Measurements from ENCODE around the gene DCTN5.
"Not testable (repeated sequence)": the region's sequence is repeated elsewhere in the genome, so short reads cannot be mapped to it uniquely, and the experiment has no call there.

Gene DCTN5

GRCh38 chr16:23691483-23692189, 50.4 kb downstream of the DCTN5 start:
- in situ Hi-C loops (cut with MboI; ENCODE audit: low sequenced_read_pairs) = no loop called here

GRCh38 chr16:23692190-23692837, 51.0 kb downstream of the DCTN5 start:
- in situ Hi-C loops (cut with MboI; ENCODE audit: low sequenced_read_pairs) = no loop called here

GRCh38 chr16:23694265-23694643, 53.0 kb downstream of the DCTN5 start:
- in situ Hi-C loops (cut with MboI; ENCODE audit: low sequenced_read_pairs) = no loop called here

GRCh38 chr16:23694644-23695373, 53.5 kb downstream of the DCTN5 start:
- in situ Hi-C loops (cut with MboI; ENCODE audit: low sequenced_read_pairs) = no loop called here

- in situ Hi-C loops (cut with MboI; ENCODE audit: low sequenced_read_pairs) = no loop called here
Measured at GRCh38 chr16:23695756-23696155, 54.5 kb downstream of the DCTN5 start.

GRCh38 chr16:23699100-23699499, 57.8 kb downstream of the DCTN5 start:
- in situ Hi-C loops (cut with MboI; ENCODE audit: low sequenced_read_pairs) = no loop called here

- in situ Hi-C loops (cut with MboI; ENCODE audit: low sequenced_read_pairs) = no loop called here
Measured at GRCh38 chr16:23700093-23700492, 58.8 kb downstream of the DCTN5 start.

GRCh38 chr16:23700509-23700908, 59.2 kb downstream of the DCTN5 start:
- in situ Hi-C loops (cut with MboI; ENCODE audit: low sequenced_read_pairs) = no loop called here

GRCh38 chr16:23701045-23701444, 59.8 kb downstream of the DCTN5 start:
- in situ Hi-C loops (cut with MboI; ENCODE audit: low sequenced_read_pairs) = no loop called here

GRCh38 chr16:23702951-23703350, 61.7 kb downstream of the DCTN5 start:
- in situ Hi-C loops (cut with MboI; ENCODE audit: low sequenced_read_pairs) = no loop called here

GRCh38 chr16:23704772-23705516, 63.7 kb downstream of the DCTN5 start:
- in situ Hi-C loops (cut with MboI; ENCODE audit: low sequenced_read_pairs) = no loop called here

GRCh38 chr16:23705517-23705902, 64.2 kb downstream of the DCTN5 start:
- in situ Hi-C loops (cut with MboI; ENCODE audit: low sequenced_read_pairs) = no loop called here

GRCh38 chr16:23706439-23706838, 65.2 kb downstream of the DCTN5 start:
- in situ Hi-C loops (cut with MboI; ENCODE audit: low sequenced_read_pairs) = no loop called here

- in situ Hi-C loops (cut with MboI; ENCODE audit: low sequenced_read_pairs) = no loop called here
Measured at GRCh38 chr16:23709536-23709935, 68.3 kb downstream of the DCTN5 start.

- in situ Hi-C loops (cut with MboI; ENCODE audit: low sequenced_read_pairs) = no loop called here
Measured at GRCh38 chr16:23710008-23710407, 68.7 kb downstream of the DCTN5 start.

GRCh38 chr16:23710504-23710903, 69.2 kb downstream of the DCTN5 start:
- in situ Hi-C loops (cut with MboI; ENCODE audit: low sequenced_read_pairs) = no loop called here

- in situ Hi-C loops (cut with MboI; ENCODE audit: low sequenced_read_pairs) = no loop called here
Measured at GRCh38 chr16:23711785-23712184, 70.5 kb downstream of the DCTN5 start.

GRCh38 chr16:23712976-23713375, 71.7 kb downstream of the DCTN5 start, which contains the start of gene ERN2:
Gene ERN2, minus strand, starts transcription at chr16:23713222. Its CDS starts 35 bp downstream, at chr16:23713187.
- in situ Hi-C loops (cut with MboI; ENCODE audit: low sequenced_read_pairs) = no loop called here

GRCh38 chr16:23716484-23716883, 75.2 kb downstream of the DCTN5 start:
- in situ Hi-C loops (cut with MboI; ENCODE audit: low sequenced_read_pairs) = no loop called here

GRCh38 chr16:23722613-23723240, 81.5 kb downstream of the DCTN5 start:
- in situ Hi-C loops (cut with MboI; ENCODE audit: low sequenced_read_pairs) = not testable (repeated sequence)
